Stimulated activated CD8-positive, alpha-beta memory T cell treated with anti-CD3 and anti-CD28 coated beads, Interleukin-12 subunit alpha, Interleukin-12 subunit beta, amount 100 ng/mL, for 1 hour (primary cell): ENCODE data around the gene ENO1.

Source experiments
- DNase-seq: peaks from one replicate; pipeline ENCODE4 v3.0.0-alpha.2; 2020; ENCODE audit warnings: low read depth

ENO1 gene

GRCh38 chr1:8813016-8813763 is 65.3 kb downstream of the ENO1 start:
- no peak for DNase-seq

- no peak for DNase-seq
These were observed 66.4 kb downstream of the ENO1 start for GRCh38 chr1:8812081-8812480.
